RPMI7951 (cell line): ENCODE measurements around the gene SIGLEC6. TPM values are rescaled to one million over a fixed set of nuclear protein-coding genes. Genes with fewer than 3 reads are reported as not detected.
"Not testable (repeated sequence)": the region's sequence is repeated elsewhere in the genome, so short reads cannot be mapped to it uniquely, and the experiment has no call there.

Experiments used
- DNase-seq: peaks from one replicate; pipeline ENCODE4 v3.0.0-alpha.2; 2012; ENCODE audit warnings: low read depth
- total RNA-seq: library from RNA; depleted of rRNA; stranded (reverse); fragments of >200 nt; shearing (Covaris generic); gene quantifications from 2 replicates; pipeline ENCODE4 v1.2.3, GENCODE V29; 2014

SIGLEC6 gene
- total RNA-seq, 1 experiment from 2014 or later = not detected

GRCh38 chr19:51509823-51510660, 21.4 kb downstream of the SIGLEC6 start:
- DNase-seq = no peak

- no peak for DNase-seq
These were observed 23.3 kb downstream of the SIGLEC6 start for GRCh38 chr19:51508059-51508733.

- no peak for DNase-seq
These were observed 23.8 kb downstream of the SIGLEC6 start for GRCh38 chr19:51507640-51508058.

GRCh38 chr19:51507192-51507591, 24.3 kb downstream of the SIGLEC6 start:
- no peak for DNase-seq

- no peak for DNase-seq
These were observed 25.6 kb downstream of the SIGLEC6 start for GRCh38 chr19:51505904-51506303.

- DNase-seq = no peak
These were observed 27.6 kb downstream of the SIGLEC6 start for GRCh38 chr19:51503896-51504295.

GRCh38 chr19:51503286-51503817, 28.1 kb downstream of the SIGLEC6 start:
- no peak for DNase-seq

- DNase-seq = no peak
These were observed 29.7 kb downstream of the SIGLEC6 start, which contains the start of gene SIGLEC12 for GRCh38 chr19:51501594-51502263. Gene SIGLEC12 (minus strand): TSS chr19:51501800. CDS start chr19:51501733, 67 bp downstream.

GRCh38 chr19:51500931-51501330, 30.5 kb downstream of the SIGLEC6 start:
- not testable (repeated sequence) for DNase-seq

GRCh38 chr19:51497666-51498065, 33.8 kb downstream of the SIGLEC6 start:
- DNase-seq = no peak

GRCh38 chr19:51493776-51494175, 37.7 kb downstream of the SIGLEC6 start:
- no peak for DNase-seq

GRCh38 chr19:51491586-51491985, 39.9 kb downstream of the SIGLEC6 start:
- DNase-seq = no peak

- DNase-seq = no peak
These were observed 40.8 kb downstream of the SIGLEC6 start for GRCh38 chr19:51490676-51491075.

GRCh38 chr19:51489113-51489512, 42.4 kb downstream of the SIGLEC6 start:
- DNase-seq = no peak

GRCh38 chr19:51488491-51488890, 43.0 kb downstream of the SIGLEC6 start:
- DNase-seq = no peak

GRCh38 chr19:51485960-51486660, 45.4 kb downstream of the SIGLEC6 start:
- DNase-seq = no peak

- DNase-seq = peak; percentile 43
These were observed 50.9 kb downstream of the SIGLEC6 start for GRCh38 chr19:51480590-51480989.

GRCh38 chr19:51479531-51480331, 51.7 kb downstream of the SIGLEC6 start:
- no peak for DNase-seq

GRCh38 chr19:51478381-51479234, 52.9 kb downstream of the SIGLEC6 start, which contains the start of gene CEACAM18:
Gene CEACAM18 (plus strand): TSS chr19:51478539.
- DNase-seq = no peak

- no peak for DNase-seq
These were observed 54.1 kb downstream of the SIGLEC6 start for GRCh38 chr19:51477344-51477743.
